PFSK-1 (cell line): ENCODE data around the gene HOXC12.

ENCODE experiments used
- FOXP2 ChIP-seq: optimal IDR thresholded peaks from 2 replicates; pipeline ENCODE3; 2011; ENCODE audit warnings: borderline replicate concordance, control low read depth, inconsistent platforms; ENCODE audit not compliant: insufficient read depth; ENCODE audit errors: extremely low read length, extremely low read depth
- POLR2AphosphoS5 ChIP-seq: IDR thresholded peaks from 2 replicates; pipeline ENCODE4 v1.6.1; 2012; ENCODE audit warnings: low read depth, mild to moderate bottlenecking, control low read depth, low read length, moderate library complexity
- SIN3A ChIP-seq: IDR thresholded peaks from 2 replicates; pipeline ENCODE4 v1.6.1; 2012; ENCODE audit warnings: mild to moderate bottlenecking, low read length, moderate library complexity, borderline replicate concordance; ENCODE audit not compliant: insufficient read depth
- TAF1 ChIP-seq: IDR thresholded peaks from 2 replicates; pipeline ENCODE4 v1.6.1; 2012; ENCODE audit warnings: low read length, control low read depth, borderline replicate concordance; ENCODE audit not compliant: insufficient read depth
- TF ChIP-seq, protein P1 (sequence below), 2 experiments: IDR thresholded peaks; 2 replicates each; pipeline versions ENCODE4 v1.6.1 to v1.8.0; 2011 to 2012; ENCODE audit warnings: low read depth in 2 of 2, low read length in 2 of 2, control low read depth in 1 of 2, inconsistent platforms in 1 of 2, mild to moderate bottlenecking in 1 of 2, moderate library complexity in 1 of 2; ENCODE audit not compliant: insufficient read depth in 1 of 2

HOXC12 gene

DNA sequence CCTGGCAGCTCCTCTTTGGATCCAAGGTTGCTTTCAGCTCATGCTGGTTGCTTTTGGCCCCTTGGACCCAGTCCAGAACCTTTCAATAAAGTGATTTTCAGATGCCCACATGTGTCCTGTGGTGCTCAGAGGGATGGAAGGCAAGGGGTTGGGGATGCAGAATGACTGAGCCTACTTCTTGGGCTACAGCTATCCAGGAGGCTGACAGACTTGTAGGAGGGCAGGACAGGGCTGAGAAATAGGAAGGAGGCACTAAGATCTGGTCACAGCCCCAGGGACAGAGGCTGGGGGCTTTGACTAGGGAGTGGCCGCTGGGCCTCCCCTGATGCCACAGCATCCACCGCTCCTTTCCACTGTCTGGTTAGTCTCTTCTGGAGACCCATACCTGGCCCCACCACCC, 17.0 kb downstream of the HOXC12 start:
- TF ChIP-seq SIN3A (no peak), POLR2AphosphoS5 (no peak), FOXP2 (no peak), TAF1 (no peak)
- TF ChIP-seq, protein P1, sequence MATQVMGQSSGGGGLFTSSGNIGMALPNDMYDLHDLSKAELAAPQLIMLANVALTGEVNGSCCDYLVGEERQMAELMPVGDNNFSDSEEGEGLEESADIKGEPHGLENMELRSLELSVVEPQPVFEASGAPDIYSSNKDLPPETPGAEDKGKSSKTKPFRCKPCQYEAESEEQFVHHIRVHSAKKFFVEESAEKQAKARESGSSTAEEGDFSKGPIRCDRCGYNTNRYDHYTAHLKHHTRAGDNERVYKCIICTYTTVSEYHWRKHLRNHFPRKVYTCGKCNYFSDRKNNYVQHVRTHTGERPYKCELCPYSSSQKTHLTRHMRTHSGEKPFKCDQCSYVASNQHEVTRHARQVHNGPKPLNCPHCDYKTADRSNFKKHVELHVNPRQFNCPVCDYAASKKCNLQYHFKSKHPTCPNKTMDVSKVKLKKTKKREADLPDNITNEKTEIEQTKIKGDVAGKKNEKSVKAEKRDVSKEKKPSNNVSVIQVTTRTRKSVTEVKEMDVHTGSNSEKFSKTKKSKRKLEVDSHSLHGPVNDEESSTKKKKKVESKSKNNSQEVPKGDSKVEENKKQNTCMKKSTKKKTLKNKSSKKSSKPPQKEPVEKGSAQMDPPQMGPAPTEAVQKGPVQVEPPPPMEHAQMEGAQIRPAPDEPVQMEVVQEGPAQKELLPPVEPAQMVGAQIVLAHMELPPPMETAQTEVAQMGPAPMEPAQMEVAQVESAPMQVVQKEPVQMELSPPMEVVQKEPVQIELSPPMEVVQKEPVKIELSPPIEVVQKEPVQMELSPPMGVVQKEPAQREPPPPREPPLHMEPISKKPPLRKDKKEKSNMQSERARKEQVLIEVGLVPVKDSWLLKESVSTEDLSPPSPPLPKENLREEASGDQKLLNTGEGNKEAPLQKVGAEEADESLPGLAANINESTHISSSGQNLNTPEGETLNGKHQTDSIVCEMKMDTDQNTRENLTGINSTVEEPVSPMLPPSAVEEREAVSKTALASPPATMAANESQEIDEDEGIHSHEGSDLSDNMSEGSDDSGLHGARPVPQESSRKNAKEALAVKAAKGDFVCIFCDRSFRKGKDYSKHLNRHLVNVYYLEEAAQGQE (IDR thresholded peaks at IDR 0.05; ENCODE audit: insufficient read depth in 1 of 2, low read depth in 2 of 2, low read length in 2 of 2): no peak

DNA sequence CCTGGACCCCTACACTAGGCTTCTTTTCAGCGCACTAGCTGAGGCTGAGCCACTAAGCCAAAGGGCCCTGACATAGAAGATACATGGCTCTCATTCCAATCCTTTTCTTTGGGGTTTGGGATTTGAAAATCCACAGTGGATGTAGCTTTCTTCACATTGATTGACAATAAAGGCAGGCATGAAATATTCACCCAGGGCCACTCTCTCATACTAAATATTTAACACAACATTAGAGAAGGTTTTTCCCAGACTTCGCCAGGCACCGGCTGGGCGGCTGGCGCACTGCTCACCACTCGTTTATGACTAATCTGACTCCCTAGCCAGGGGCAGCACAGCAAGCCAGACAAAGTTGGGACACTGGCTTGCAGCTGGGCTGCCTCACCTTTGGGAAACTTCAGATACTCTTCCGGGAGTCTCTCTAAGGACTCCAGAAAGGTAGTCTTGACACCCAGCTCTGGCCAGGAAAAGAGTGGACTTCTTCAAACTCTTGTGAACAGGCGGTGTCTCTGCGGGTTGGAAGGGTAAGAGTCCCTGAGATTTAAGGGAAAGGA, 17.5 kb downstream of the HOXC12 start:
- TF ChIP-seq POLR2AphosphoS5: no peak
- TF ChIP-seq, protein P1 (IDR thresholded peaks at IDR 0.05; ENCODE audit: insufficient read depth in 1 of 2, low read depth in 2 of 2, low read length in 2 of 2): no peak
- TF ChIP-seq TAF1: no peak
- TF ChIP-seq SIN3A: no peak
- TF ChIP-seq FOXP2: no peak

DNA sequence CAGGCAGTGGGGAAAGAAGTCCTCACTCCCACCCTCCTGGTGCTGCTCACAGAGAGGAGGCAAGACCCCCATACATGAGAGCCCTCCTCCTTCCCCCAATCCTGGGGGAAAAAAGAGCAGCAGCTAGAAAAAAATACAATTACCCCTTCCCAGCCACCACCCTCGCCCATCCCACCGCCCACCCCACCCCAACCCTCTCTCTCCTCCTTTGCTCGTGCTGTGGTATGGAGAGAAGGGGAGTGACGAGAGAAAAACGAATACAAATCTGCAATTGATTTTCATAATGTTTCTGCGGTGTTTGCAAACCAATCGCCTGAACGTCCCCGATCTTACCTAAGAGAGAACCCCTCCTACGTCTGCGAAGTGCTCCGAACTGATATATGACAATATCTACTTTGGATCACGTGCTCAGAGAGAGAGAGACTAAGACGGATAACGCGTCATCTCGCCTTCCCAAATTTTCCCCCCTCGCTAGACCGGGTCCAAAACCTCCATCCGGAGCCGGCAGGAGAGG, 18.1 kb downstream of the HOXC12 start, which contains the start of gene HOXC11:
HOXC11 (plus strand) TSS at position 405 of the 514 bp plus-strand sequence. CDS start 116 bp downstream, outside the sequence.
- TF ChIP-seq, protein P1 (IDR thresholded peaks at IDR 0.05; ENCODE audit: insufficient read depth in 1 of 2, low read depth in 2 of 2, low read length in 2 of 2): no peak
- TF ChIP-seq POLR2AphosphoS5: no peak
- no peak for TF ChIP-seq SIN3A
- TF ChIP-seq FOXP2: no peak
- TF ChIP-seq TAF1: no peak

DNA sequence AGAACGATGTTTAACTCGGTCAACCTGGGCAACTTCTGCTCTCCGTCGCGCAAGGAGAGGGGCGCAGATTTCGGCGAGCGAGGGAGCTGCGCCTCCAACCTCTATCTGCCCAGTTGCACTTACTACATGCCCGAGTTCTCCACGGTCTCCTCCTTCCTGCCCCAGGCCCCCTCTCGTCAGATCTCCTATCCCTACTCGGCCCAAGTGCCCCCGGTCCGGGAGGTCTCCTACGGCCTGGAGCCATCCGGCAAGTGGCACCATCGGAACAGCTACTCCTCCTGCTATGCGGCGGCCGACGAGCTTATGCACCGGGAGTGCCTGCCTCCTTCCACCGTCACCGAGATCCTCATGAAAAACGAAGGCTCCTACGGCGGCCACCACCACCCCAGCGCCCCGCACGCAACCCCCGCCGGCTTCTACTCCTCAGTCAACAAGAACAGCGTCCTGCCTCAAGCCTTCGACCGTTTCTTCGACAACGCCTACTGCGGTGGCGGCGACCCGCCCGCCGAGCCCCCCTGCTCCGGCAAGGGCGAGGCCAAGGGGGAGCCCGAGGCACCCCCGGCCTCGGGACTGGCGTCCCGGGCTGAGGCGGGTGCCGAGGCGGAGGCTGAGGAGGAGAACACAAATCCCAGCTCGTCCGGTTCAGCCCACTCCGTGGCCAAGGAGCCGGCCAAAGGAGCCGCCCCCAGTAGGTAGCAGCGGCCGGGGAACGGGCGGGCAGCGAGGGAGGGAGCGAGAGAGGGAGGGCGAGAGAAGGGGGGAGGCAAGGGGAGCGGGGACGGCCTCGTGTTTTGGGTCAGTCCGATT, 18.7 kb downstream of the HOXC12 start:
- TF ChIP-seq FOXP2: no peak
- TF ChIP-seq, protein P1 (IDR thresholded peaks at IDR 0.05; ENCODE audit: insufficient read depth in 1 of 2, low read depth in 2 of 2, low read length in 2 of 2): no peak
- no peak for TF ChIP-seq TAF1
- TF ChIP-seq POLR2AphosphoS5: no peak
- no peak for TF ChIP-seq SIN3A
